Posterior cingulate gyrus (tissue), 11 donors: Measurements from ENCODE around the gene CLDN5.

Experiments
- DNase-seq, 10 donors: peaks; one replicate each; pipeline versions ENCODE4 v3.0.0 to v3.0.0-alpha.2; 2020 to 2021; ENCODE audit warnings: mixed read lengths in 3 of 10
- intact Hi-C: fragments of 100-400 bp; cut with DNase I; formaldehyde crosslinking; loops from one replicate; pipeline ENCODE4 v1.15.1; 2023

CLDN5 gene

DNA sequence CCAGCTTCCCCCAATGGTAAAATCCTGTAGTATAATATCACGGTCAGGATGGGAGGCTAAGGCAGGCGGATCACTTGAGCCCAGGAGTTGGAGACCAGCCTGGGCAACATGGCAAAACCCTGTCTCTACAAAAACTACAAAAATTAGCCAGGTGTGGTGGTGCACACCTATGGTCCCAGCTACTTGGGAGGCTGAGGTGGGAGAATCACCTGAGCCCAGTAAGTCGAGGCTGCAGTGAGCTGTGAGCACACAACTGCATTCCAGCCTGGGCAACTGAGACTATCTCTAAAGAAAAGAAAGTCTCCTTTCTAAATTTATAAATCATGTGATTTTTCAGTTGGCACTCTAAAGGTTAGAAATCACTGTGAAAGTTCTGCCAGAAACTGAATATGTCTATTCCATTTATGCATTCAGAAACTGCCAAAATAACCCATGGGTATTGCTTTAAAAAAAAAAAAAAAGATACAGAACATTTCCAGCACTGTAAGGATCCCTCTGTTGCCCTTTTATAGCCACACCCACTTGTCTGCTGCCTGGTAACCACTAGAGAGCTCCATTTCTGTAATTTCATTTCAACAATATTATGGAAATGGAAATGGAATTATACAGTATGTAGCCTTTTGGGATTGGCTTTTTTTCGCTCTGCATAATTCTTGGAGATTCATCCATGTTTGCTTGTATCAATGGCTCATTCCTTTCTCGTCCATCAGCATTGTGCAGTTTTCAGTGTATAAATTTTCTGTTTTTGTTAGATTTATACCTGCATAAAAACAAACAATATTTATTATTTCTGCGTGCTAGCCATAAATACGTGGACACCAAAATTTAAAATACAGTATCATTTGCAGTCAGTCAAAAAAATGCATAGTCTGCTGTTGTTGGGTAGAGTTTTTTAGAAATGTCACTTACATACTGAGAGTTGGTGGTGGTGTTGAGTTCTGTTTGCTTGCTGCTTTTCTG lies 35.0 kb downstream of the CLDN5 start:
- DNase-seq = no peak
- intact Hi-C loops = no loop called here

DNA sequence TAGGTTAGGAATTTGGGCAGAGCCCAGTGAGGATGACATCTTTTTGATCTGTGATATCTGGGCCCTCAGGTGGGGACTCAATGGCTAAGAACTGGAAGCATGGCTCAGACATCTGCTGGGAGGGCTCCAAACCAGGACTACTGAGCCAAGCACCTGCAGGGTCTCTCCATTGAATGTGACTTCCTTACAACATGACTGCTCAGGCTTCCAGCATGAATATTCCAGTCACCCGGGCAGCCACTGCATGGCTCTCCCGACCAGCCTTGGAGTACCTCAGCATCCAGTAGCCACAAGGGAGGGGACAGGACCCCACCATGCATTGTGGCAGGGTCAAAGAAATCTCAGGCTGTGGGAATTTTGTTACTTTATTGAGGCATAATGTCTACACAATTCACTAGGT lies 35.9 kb downstream of the CLDN5 start:
- intact Hi-C loops = no loop called here
- no peak for DNase-seq

DNA sequence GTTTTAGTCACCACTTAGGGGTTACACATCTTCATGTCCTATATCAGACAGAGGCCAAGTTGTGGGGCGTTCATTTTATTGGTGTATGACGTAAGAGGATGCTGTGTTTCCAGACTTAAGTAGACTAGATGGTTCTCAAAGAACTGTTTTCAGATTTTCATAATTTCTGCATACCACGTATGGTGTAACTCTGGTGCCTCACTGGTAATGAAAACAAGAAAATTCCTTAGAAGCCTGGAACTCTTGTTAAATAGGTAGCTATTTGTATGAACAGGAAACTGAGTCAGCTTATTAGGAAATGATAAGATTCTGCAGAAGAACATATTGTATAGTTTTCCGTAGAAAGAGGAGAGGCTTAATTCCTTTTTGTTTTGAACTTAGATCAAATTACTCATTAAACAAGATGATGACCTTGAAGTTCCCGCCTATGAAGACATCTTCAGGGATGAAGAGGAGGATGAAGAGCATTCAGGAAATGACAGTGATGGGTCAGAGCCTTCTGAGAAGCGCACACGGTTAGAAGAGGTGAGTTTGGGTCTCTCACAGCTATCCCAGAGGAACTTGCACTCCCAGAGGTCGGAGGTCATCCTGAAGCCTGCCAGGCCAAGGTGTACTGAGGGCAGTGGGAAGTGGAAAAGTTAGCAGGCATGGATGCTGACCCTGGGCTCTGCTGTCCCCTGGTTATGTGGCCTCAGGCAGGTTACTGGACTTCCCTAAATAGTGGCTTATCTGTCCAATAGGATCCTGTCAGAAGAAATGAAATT lies 40.5 kb downstream of the CLDN5 start:
- intact Hi-C loops = no loop called here
- DNase-seq = no peak

DNA sequence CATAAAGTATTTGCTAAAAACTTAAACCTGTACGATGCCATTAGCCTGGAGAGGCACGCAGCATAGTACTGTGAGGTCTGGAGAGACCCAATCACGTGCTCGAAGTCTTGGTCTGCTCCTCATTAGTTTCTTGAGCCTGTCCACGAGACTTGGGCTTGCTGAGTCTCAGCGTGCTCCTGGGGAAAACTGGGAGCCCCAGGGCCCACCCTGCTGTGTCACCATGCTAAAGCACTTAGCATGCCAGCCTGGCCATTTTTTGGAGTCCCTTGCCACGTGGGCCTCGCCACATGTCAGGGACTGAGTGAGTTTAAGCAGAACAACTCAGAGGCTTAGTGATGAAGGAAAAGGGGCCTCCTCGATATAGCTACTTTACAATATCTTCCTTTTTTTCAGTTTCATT lies 41.9 kb downstream of the CLDN5 start:
- intact Hi-C loops = no loop called here
- DNase-seq = no peak

DNA sequence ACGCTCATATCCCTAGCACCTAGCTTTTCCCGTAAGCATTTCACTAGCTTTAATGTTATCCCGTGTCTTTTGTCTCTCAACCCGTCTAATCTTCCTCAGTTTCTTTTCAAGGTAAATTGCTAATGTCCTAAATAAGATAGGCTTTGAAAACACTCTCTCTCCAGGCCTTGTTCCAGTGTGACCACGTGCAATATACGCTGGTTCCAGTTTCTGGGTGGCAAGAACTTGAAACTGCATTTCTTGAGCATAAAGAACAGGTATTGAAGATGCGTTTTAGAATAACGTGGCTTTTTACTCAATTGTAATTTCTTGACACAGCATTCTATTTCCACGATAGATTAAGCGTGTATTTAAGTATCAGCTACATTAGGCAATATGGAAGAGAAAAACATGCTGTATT lies 43.4 kb downstream of the CLDN5 start:
- no peak for DNase-seq
- intact Hi-C loops = no loop called here

DNA sequence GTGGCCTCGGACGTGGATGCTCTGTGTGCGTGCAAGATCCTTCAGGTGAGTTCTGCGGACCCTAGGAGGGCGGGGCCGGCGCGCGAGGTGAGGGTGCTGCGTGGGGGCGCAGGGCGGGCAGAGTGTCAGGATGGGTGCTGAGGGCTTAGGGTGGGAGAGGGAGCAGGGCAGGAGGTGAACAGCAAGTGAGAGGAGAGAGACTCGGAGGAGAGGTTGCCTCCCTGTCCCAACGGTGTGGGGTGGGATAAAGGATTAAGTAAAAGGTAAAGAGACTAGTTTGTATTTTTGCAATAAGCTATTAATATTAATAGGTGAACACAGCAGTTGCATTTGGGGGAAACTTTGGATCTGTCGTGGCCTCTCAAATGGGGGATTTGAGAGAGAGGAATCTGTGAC lies 44.0 kb downstream of the CLDN5 start:
- intact Hi-C loops = no loop called here
- no peak for DNase-seq

DNA sequence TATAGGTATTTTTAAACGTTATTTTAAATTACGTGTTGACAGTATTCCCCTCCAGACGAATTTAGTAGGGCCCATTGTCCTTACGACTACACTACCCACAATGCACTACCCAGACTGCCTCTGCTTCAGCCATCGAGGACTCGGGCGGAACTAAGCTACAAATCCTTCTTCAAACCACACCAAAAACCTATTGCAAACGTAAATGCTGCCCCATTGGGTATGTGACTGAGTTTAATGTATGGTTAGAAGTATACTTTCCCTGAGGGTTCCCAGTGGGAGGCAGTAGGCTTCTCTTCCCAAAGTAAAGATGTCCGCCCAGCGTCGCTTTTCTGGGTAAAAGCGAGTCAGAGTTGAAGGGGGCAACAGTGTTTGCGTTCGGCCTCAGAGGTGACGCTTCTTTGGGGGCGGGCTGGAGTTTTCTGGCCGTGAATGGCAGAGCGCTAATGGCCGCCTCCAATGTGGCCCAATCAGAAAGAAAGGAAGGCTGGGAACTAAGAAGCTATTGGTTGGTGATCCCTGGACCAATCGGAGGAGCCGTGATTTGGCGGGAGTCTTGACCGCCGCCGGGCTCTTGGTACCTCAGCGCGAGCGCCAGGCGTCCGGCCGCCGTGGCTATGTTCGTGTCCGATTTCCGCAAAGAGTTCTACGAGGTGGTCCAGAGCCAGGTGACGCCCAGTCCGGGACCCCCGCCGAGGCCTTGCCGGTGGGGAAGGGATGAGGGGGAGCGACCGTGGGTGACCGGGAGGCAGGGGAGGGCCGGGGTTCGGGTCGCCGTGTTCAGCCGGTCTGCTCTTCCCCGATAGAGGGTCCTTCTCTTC lies 44.6 kb downstream of the CLDN5 start, which contains the start of gene CDC45:
Gene CDC45 (plus strand): TSS at position 566 of the 818 bp plus-strand sequence. CDS start 49 bp downstream, at position 615.
- intact Hi-C loops = loop anchor here (5.0 to 10.0 kb wide), 3 partner anchors 47 to 525 kb away; partner anchors contain the start of genes HIRA and MRPL40
- DNase-seq = peak; percentile 93 to 99 (median 96)

DNA sequence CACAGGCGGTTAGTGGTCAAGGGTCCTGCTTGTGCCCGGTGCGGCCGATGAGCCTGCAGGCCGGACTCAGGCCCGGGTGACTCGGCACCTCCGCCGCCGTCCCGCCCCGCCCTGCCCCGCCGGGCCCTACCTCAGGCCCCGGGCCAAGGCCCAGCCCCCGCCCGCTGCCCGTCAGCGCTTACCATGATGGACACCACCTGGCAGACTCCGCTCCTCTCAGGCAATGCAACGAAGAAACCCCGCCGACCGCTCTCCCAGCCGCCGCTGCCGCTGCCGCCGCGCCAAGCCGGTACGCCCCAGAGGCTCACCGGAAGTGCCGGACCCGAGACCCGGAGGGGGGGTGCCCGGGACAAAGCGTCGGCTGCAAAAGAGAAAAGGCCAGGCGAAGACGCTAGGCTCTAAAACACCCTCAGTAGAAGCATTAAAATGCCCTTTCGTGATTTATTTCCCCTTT lies 45.3 kb downstream of the CLDN5 start, which contains the start of gene UFD1:
Gene UFD1 (minus strand): TSS at position 293 of the 454 bp plus-strand sequence. CDS start 108 bp downstream, at position 185.
- intact Hi-C loops = loop anchor here (5.0 to 10.0 kb wide), 3 partner anchors 47 to 524 kb away; partner anchors contain the start of genes HIRA and MRPL40
- DNase-seq = peak; percentile 69 to 97 (median 80)

DNA sequence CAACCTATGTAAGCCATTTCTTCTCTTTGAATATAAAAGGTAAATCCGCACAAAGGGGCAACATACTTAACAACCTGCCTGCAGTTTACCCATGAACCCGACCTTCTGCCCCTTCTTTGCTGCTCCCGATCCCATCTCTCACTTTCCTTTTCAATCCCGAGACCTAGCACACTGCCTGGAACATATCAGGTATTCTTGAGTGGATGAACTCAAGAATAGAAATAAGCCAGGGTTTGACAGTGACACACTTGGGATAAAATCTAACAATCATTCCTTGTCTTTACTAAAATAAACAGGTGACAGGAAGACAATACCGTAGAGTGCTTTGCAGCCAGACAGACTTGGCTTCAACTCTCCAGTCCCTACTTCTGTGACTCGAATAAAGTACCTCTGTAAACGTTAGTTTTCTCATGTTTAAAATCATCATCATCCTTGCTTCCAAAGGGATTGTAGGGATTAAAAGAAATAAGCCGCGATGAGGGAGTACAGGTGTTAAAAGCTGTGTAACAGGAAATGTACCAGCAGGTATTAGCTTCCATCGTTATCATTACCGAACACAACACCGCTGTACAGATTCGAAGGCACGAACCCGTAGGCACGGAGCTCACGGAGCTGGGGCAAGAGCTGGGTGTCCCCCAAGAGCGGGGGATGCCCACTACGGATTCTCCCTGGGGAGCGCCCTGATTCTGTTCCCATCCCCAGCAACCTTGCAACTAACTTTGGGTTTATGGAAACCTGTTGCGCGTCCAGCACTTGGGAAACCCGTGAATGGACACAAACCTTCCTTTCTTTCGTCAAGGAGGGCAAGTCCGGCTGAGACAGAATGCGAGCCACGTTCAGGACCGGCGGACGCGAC lies 45.9 kb downstream of the CLDN5 start:
- DNase-seq = no peak
- intact Hi-C loops = loop anchor here (5.0 to 10.0 kb wide), 3 partner anchors 46 to 523 kb away; partner anchors contain the start of genes HIRA and MRPL40

DNA sequence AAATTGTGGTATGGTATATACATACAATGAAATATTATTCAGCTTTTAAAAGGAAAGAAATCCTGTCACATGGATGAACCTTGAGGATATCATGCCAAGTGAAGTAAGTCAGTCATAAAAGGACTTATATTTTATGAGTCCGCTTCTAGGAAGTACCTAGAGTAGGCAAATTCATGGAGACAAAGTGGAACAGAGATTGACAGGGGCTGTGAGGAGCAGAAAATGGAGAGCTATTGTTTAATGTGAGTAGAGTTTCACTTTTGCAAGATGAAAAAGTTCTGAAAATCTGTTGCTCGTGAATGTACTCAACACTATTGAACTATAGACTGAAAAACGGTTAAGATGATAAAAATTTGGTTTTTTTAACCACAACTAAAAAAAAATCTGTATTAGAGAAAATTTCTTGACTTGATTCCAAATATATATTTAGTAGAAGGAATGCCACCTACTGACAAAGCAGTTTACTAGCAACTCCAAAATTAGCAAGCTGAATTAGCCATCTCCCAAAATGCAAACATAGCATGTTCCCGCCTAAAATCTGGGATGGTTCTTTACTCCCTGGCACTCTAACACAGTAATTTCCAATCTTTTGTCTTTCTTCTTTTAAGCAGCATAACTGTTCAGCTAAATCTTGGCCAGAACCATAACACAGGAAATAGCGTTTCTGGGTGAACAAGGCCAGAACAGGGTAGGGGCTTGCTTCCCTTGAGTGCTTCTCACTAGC lies 46.7 kb downstream of the CLDN5 start:
- intact Hi-C loops = loop anchor here (5.0 to 10.0 kb wide), 3 partner anchors 45 to 523 kb away; partner anchors contain the start of genes HIRA and MRPL40
- DNase-seq = no peak

DNA sequence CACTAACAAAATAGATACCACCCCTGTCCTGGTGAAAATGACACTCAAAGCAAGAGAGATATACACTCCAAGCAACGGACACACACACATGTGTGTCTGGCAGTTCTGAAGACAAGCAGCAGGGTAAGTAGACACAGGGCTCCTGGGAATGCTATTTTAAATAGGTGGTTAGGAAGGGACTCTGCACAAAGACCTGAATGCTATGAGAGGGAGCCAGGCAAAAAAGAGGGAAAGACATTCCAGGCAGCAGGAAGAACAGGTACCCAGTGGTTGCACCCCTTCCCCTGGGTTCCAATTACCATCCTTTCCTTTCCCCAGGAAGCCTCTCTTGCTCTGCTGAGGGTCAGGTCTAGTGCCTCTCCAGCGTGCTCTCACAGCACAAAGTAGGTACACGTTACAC lies 48.2 kb downstream of the CLDN5 start:
- intact Hi-C loops = loop anchor here (5.0 to 10.0 kb wide), 3 partner anchors 44 to 521 kb away; partner anchors contain the start of genes HIRA and MRPL40
- DNase-seq = no peak

DNA sequence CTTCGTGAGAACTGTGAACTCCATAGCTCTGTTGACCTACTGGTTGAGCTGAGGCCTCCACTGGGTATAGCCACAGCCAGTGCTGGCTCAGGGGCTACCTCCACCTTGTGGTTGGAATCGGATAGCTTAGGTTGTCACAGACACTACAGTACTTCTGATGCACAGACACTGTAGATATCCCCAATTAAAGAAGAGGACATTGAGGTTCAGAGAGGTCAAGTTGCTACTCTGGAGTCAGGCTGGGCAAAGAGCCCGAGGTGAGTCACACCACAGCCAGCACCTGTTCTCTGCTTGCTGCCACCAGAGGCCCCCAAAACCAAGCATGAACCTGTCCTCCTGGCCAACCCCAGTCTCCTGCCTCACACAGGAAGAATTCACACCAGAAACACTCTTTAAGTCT lies 50.6 kb downstream of the CLDN5 start:
- intact Hi-C loops = loop anchor here (10.0 kb wide), 2 partner anchors 161 to 519 kb away; no protein-coding TSS in a partner anchor
- DNase-seq = no peak
